ENCODE measurements around the gene NR3C2.

DNA sequence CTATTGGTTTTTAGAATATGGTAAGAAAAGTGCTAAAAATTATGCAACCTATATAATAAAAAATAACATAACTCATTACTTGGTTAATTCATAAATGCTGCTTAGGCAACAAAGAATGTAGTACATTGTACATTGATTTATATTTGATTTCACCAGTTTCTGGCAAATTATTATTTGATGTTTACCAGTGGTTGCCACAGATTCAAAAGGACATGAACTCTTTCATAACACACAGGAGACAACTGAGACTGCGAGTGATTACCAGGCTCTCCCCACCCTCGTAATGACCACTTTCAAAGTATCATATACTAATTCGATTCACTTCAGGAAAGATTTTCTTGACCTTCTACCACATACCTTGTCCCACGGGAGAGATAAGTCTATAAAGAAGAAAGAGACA lies 158.5 kb downstream of the NR3C2 start:
- no peak for TF ChIP-seq CTCF (IDR thresholded peaks at IDR 0.05; ENCODE audit: insufficient read depth, low read length, poor library complexity, severe bottlenecking)
- no peak for TF ChIP-seq EZH2phosphoT487 (conservative IDR thresholded peaks at IDR 0.05; ENCODE audit: low read length)
